HEK293 (cell line): ENCODE results near the gene VPS35L.
A peak's percentile ranks its signal among the peaks of the same experiment; 100 is the strongest.

Source experiments
- CTCF ChIA-PET: fragments of 350-600 bp; formaldehyde crosslinking; extraction: SDS; loops from one replicate; lab custom pipeline; 2021; ENCODE audit warnings: antibody characterized with exemption; lab: Yijun Ruan, JAX
- POLR2A ChIA-PET: fragments of 300-600 bp; formaldehyde crosslinking; extraction: SDS; loops from one replicate; lab custom pipeline; 2020; ENCODE audit warnings: antibody characterized with exemption, inconsistent platforms; lab: Yijun Ruan, JAX
- H3K27ac ChIP-seq: fragments of 200-500 bp; sonication (Bioruptor generic); 2 replicates; pipeline ENCODE4 v1.5.1; 2014; ENCODE audit warnings: low read depth, low read length, control low read depth, inconsistent platforms; ENCODE audit errors: extremely low read depth
- H3K36me3 ChIP-seq, 2 experiments: fragments of 200-500 bp in 1 of 2; sonication (Bioruptor generic) in 1 of 2; 1 replicate in 1 of 2; 2 replicates in 1 of 2; pipeline ENCODE4 v1.5.1; 2014 to 2017; ENCODE audit warnings: inconsistent platforms in 2 of 2, low read length in 2 of 2; ENCODE audit not compliant: control insufficient read depth in 2 of 2, insufficient read depth in 1 of 2
- H3K4me1 ChIP-seq: fragments of 200-500 bp; sonication (Bioruptor generic); 2 replicates; pipeline ENCODE4 v1.5.1; 2014; ENCODE audit warnings: mild to moderate bottlenecking, low read length, inconsistent platforms; ENCODE audit not compliant: control insufficient read depth, insufficient read depth
- H3K4me3 ChIP-seq: 2 replicates; pipeline ENCODE4 v1.5.1; 2011; ENCODE audit warnings: low read depth, mild to moderate bottlenecking, control low read depth, low read length, moderate library complexity
- H3K9me3 ChIP-seq: fragments of 200-500 bp; sonication (Bioruptor generic); 2 replicates; pipeline ENCODE4 v1.5.1; 2014; ENCODE audit warnings: low read depth, low read length, inconsistent platforms; ENCODE audit not compliant: control insufficient read depth, insufficient read depth
- GLI2 ChIP-seq: fragments of 450-650 bp; formaldehyde crosslinking; IDR thresholded peaks from 2 replicates; pipeline ENCODE4; 2017; ENCODE audit warnings: missing biosample characterization, missing genetic modification characterization, low read depth, borderline replicate concordance
- HOXD13 ChIP-seq: sonication (generic); formaldehyde crosslinking; IDR thresholded peaks from 2 replicates; pipeline ENCODE4 v1.8.0; 2022; ENCODE audit warnings: missing genetic modification reagents, borderline replicate concordance
- OSR2 ChIP-seq: fragments of 450-650 bp; formaldehyde crosslinking; IDR thresholded peaks from 2 replicates; pipeline ENCODE4 v1.5.1; 2016; ENCODE audit warnings: missing biosample characterization, missing genetic modification characterization
- REPIN1 ChIP-seq: fragments of 450-650 bp; formaldehyde crosslinking; IDR thresholded peaks from 2 replicates; pipeline ENCODE4 v1.5.1; 2017; ENCODE audit warnings: missing biosample characterization, missing genetic modification characterization, low read depth
- YY1 ChIP-seq: fragments of 450-650 bp; formaldehyde crosslinking; IDR thresholded peaks from 2 replicates; pipeline ENCODE4 v1.5.1; 2018; ENCODE audit warnings: missing biosample characterization, missing genetic modification characterization
- ZNF121 ChIP-seq: fragments of 450-650 bp; formaldehyde crosslinking; IDR thresholded peaks from 2 replicates; pipeline ENCODE4 v1.5.1; 2016; ENCODE audit warnings: missing biosample characterization, missing genetic modification characterization
- ZNF138 ChIP-seq: fragments of 450-650 bp; formaldehyde crosslinking; IDR thresholded peaks from 2 replicates; pipeline ENCODE4 v1.5.1; 2016; ENCODE audit warnings: missing biosample characterization, missing genetic modification characterization, borderline replicate concordance
- ZNF18 ChIP-seq: fragments of 450-650 bp; formaldehyde crosslinking; IDR thresholded peaks from 2 replicates; pipeline ENCODE4 v1.5.1; 2016; ENCODE audit warnings: missing biosample characterization, missing genetic modification characterization
- ZNF184 ChIP-seq: fragments of 450-650 bp; IDR thresholded peaks from 2 replicates; pipeline ENCODE4 v1.5.1; 2018; ENCODE audit warnings: missing biosample characterization, mild to moderate bottlenecking, missing genetic modification characterization
- ZNF324 ChIP-seq: fragments of 450-650 bp; formaldehyde crosslinking; IDR thresholded peaks from 2 replicates; pipeline ENCODE4 v1.5.1; 2016; ENCODE audit warnings: missing biosample characterization, missing genetic modification characterization
- ZNF335 ChIP-seq: fragments of 450-650 bp; formaldehyde crosslinking; conservative IDR thresholded peaks from 2 replicates; pipeline ENCODE4 v1.5.1; 2016; ENCODE audit warnings: missing biosample characterization, missing genetic modification characterization
- ZNF354C ChIP-seq: fragments of 450-650 bp; formaldehyde crosslinking; IDR thresholded peaks from 2 replicates; pipeline ENCODE4 v1.5.1; 2016; ENCODE audit warnings: missing biosample characterization, missing genetic modification characterization, low read depth, borderline replicate concordance
- ZNF48 ChIP-seq: fragments of 450-650 bp; formaldehyde crosslinking; IDR thresholded peaks from 2 replicates; pipeline ENCODE4 v1.5.1; 2016; ENCODE audit warnings: missing biosample characterization, missing genetic modification characterization
- ZNF549 ChIP-seq: fragments of 450-650 bp; IDR thresholded peaks from 2 replicates; pipeline ENCODE4 v1.5.1; 2018; ENCODE audit warnings: missing biosample characterization, missing genetic modification characterization, mild to moderate bottlenecking, inconsistent platforms, moderate library complexity
- ZNF555 ChIP-seq: fragments of 450-650 bp; formaldehyde crosslinking; conservative IDR thresholded peaks from 2 replicates; pipeline ENCODE4 v1.5.1; 2017; ENCODE audit warnings: missing biosample characterization, mild to moderate bottlenecking, missing genetic modification characterization, inconsistent platforms
- ZNF561 ChIP-seq: fragments of 450-650 bp; IDR thresholded peaks from 2 replicates; pipeline ENCODE4 v1.5.1; 2018; ENCODE audit warnings: missing biosample characterization, missing genetic modification characterization, borderline replicate concordance
- ZNF629 ChIP-seq: fragments of 450-650 bp; formaldehyde crosslinking; IDR thresholded peaks from 2 replicates; pipeline ENCODE4 v1.5.1; 2017; ENCODE audit warnings: missing biosample characterization, missing genetic modification characterization
- ZNF660 ChIP-seq: fragments of 450-650 bp; IDR thresholded peaks from 2 replicates; pipeline ENCODE4 v1.5.1; 2018; ENCODE audit warnings: missing biosample characterization, mild to moderate bottlenecking, missing genetic modification characterization
- ZNF692 ChIP-seq: fragments of 450-650 bp; formaldehyde crosslinking; IDR thresholded peaks from 2 replicates; pipeline ENCODE4 v1.5.1; 2016; ENCODE audit warnings: missing biosample characterization, missing genetic modification characterization
- ZNF791 ChIP-seq: fragments of 450-650 bp; formaldehyde crosslinking; IDR thresholded peaks from 2 replicates; pipeline ENCODE4 v1.5.1; 2016; ENCODE audit warnings: missing biosample characterization, missing genetic modification characterization
- ZSCAN23 ChIP-seq: fragments of 450-650 bp; formaldehyde crosslinking; IDR thresholded peaks from 2 replicates; pipeline ENCODE4 v1.5.1; 2016; ENCODE audit warnings: missing biosample characterization, missing genetic modification characterization
- ZSCAN30 ChIP-seq: fragments of 450-650 bp; IDR thresholded peaks from 2 replicates; pipeline ENCODE4 v1.5.1; 2018; ENCODE audit warnings: missing biosample characterization, mild to moderate bottlenecking, missing genetic modification characterization, moderate library complexity
- TF ChIP-seq, protein P1 (sequence below): fragments of 450-650 bp; formaldehyde crosslinking; IDR thresholded peaks from 2 replicates; pipeline ENCODE4 v1.5.1; 2016; ENCODE audit warnings: missing biosample characterization, missing genetic modification characterization
- TF ChIP-seq, protein P2 (sequence below): fragments of 450-650 bp; formaldehyde crosslinking; IDR thresholded peaks from 2 replicates; pipeline ENCODE4 v1.5.1; 2016; ENCODE audit warnings: missing biosample characterization, missing genetic modification characterization, low read depth
- TF ChIP-seq, protein P3 (sequence below): fragments of 450-650 bp; formaldehyde crosslinking; IDR thresholded peaks from 2 replicates; pipeline ENCODE4 v1.5.0; 2017; ENCODE audit warnings: missing biosample characterization, missing genetic modification characterization, borderline replicate concordance
- TF ChIP-seq, protein P4 (sequence below): fragments of 450-650 bp; formaldehyde crosslinking; IDR thresholded peaks from 2 replicates; pipeline ENCODE4 v1.5.1; 2017; ENCODE audit warnings: missing biosample characterization, missing genetic modification characterization

VPS35L gene

DNA sequence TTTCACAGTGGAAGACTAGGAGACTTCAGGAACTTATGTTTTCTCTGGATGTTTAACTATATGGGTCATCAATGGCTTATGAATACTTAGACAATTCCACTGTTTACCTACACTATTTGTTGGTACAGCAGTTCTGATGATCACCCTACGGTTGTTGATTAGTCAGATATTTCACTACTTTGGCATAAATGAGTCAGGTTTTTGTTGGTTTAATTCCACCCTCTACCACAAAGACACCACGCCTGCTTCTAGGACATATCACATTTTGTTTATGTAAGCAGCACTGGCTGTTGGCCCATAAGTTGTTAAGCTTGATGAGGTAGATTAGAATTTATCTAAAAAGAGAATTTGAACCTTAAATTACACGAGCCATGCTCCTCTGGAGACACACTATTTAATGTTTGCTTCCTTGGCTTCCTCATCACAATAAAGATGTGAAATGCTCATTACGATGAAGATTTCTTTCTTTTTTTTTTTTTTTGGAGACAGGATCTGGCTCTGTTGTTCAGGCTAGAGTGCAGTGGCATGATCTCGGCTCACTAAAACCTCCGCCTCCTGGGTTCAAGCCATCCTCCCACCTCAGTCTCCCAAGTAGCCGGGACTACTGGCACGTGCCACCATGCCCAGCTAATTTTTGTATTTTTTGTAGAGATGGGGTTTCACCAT, 37.9 kb upstream of the VPS35L start:
- peaks cover 22 to 43% of the 10 kb centered on the region in 2 experiments for H3K36me3 ChIP-seq
- peaks cover 14% of the 10 kb centered on the region for H3K4me1 ChIP-seq
- no peaks in the 10 kb centered on the region for H3K9me3 ChIP-seq
- POLR2A ChIA-PET = interaction anchor here (1.5 kb wide), 1 partner anchor 38 kb away, joined by 4 read pairs; the partner anchor contains the start of gene VPS35L
- CTCF ChIA-PET = interaction anchor here (0.6 to 2.7 kb wide), 3 partner anchors 15 to 443 kb away, joined by 5 to 14 read pairs (median 5); no protein-coding TSS in a partner anchor
- no peak overlapping the region for H3K4me3 ChIP-seq
- H3K27ac ChIP-seq = no peak overlapping the region
- peak; percentile 100 for TF ChIP-seq ZNF660 (tag by site-specific recombination)
- TF ChIP-seq OSR2 (tag by site-specific recombination) = peak; percentile 84
- TF ChIP-seq ZNF692 (tag by site-specific recombination) = no peak
- TF ChIP-seq, protein P1, sequence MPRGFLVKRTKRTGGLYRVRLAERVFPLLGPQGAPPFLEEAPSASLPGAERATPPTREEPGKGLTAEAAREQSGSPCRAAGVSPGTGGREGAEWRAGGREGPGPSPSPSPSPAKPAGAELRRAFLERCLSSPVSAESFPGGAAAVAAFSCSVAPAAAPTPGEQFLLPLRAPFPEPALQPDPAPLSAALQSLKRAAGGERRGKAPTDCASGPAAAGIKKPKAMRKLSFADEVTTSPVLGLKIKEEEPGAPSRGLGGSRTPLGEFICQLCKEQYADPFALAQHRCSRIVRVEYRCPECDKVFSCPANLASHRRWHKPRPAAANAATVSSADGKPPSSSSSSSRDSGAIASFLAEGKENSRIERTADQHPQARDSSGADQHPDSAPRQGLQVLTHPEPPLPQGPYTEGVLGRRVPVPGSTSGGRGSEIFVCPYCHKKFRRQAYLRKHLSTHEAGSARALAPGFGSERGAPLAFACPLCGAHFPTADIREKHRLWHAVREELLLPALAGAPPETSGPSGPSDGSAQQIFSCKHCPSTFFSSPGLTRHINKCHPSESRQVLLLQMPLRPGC (tag by site-specific recombination) = 0 out of 2 replicates have a peak, but pooled peaks have one; percentile 51
- 0 out of 2 replicates have a peak, but pooled peaks have one; percentile 24 for TF ChIP-seq ZNF121 (tag by site-specific recombination)
- TF ChIP-seq, protein P2, sequence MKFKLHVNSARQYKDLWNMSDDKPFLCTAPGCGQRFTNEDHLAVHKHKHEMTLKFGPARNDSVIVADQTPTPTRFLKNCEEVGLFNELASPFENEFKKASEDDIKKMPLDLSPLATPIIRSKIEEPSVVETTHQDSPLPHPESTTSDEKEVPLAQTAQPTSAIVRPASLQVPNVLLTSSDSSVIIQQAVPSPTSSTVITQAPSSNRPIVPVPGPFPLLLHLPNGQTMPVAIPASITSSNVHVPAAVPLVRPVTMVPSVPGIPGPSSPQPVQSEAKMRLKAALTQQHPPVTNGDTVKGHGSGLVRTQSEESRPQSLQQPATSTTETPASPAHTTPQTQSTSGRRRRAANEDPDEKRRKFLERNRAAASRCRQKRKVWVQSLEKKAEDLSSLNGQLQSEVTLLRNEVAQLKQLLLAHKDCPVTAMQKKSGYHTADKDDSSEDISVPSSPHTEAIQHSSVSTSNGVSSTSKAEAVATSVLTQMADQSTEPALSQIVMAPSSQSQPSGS (tag by site-specific recombination) = no peak
- TF ChIP-seq, protein P3, sequence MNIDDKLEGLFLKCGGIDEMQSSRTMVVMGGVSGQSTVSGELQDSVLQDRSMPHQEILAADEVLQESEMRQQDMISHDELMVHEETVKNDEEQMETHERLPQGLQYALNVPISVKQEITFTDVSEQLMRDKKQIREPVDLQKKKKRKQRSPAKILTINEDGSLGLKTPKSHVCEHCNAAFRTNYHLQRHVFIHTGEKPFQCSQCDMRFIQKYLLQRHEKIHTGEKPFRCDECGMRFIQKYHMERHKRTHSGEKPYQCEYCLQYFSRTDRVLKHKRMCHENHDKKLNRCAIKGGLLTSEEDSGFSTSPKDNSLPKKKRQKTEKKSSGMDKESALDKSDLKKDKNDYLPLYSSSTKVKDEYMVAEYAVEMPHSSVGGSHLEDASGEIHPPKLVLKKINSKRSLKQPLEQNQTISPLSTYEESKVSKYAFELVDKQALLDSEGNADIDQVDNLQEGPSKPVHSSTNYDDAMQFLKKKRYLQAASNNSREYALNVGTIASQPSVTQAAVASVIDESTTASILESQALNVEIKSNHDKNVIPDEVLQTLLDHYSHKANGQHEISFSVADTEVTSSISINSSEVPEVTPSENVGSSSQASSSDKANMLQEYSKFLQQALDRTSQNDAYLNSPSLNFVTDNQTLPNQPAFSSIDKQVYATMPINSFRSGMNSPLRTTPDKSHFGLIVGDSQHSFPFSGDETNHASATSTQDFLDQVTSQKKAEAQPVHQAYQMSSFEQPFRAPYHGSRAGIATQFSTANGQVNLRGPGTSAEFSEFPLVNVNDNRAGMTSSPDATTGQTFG (tag by site-specific recombination) = no peak
- no peak for TF ChIP-seq ZNF561 (tag by site-specific recombination)
- TF ChIP-seq ZNF324 (tag by site-specific recombination) = no peak
- TF ChIP-seq HOXD13 = no peak
- no peak for TF ChIP-seq ZNF354C (tag by site-specific recombination)
- TF ChIP-seq ZNF184 (tag by site-specific recombination) = peak; percentile 49; the same call in 1 of the 2 replicates
- no peak for TF ChIP-seq ZSCAN30 (tag by site-specific recombination)
- no peak for TF ChIP-seq ZNF138 (tag by site-specific recombination)
- TF ChIP-seq ZNF335 (tag by site-specific recombination) = peak; percentile 18; the same call in 1 of the 2 replicates
- no peak for TF ChIP-seq GLI2 (tag by site-specific recombination)
- no peak for TF ChIP-seq YY1 (tag by site-specific recombination)
- TF ChIP-seq ZNF48 (tag by site-specific recombination) = no peak
- no peak for TF ChIP-seq ZNF555
- no peak for TF ChIP-seq ZNF18 (tag by site-specific recombination)
- peak; percentile 73 for TF ChIP-seq ZNF629 (tag by site-specific recombination)
- TF ChIP-seq ZNF791 (tag by site-specific recombination) = no peak
- no peak for TF ChIP-seq ZNF549 (tag by site-specific recombination)
- TF ChIP-seq, protein P4, sequence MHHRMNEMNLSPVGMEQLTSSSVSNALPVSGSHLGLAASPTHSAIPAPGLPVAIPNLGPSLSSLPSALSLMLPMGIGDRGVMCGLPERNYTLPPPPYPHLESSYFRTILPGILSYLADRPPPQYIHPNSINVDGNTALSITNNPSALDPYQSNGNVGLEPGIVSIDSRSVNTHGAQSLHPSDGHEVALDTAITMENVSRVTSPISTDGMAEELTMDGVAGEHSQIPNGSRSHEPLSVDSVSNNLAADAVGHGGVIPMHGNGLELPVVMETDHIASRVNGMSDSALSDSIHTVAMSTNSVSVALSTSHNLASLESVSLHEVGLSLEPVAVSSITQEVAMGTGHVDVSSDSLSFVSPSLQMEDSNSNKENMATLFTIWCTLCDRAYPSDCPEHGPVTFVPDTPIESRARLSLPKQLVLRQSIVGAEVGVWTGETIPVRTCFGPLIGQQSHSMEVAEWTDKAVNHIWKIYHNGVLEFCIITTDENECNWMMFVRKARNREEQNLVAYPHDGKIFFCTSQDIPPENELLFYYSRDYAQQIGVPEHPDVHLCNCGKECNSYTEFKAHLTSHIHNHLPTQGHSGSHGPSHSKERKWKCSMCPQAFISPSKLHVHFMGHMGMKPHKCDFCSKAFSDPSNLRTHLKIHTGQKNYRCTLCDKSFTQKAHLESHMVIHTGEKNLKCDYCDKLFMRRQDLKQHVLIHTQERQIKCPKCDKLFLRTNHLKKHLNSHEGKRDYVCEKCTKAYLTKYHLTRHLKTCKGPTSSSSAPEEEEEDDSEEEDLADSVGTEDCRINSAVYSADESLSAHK (tag by site-specific recombination) = no peak
- no peak for TF ChIP-seq REPIN1 (tag by site-specific recombination)
- TF ChIP-seq ZSCAN23 = no peak
